Mesendoderm (in vitro differentiated cells): ENCODE results near the gene HACD1.

Source experiments
- DNase-seq: peaks from one replicate; pipeline ENCODE4 v3.0.0; 2013
- H2AK5ac ChIP-seq: 2 replicates; pipeline ENCODE4 v1.6.1; 2013; ENCODE audit warnings: low read length, inconsistent platforms
- H2BK120ac ChIP-seq: 2 replicates; pipeline ENCODE4 v1.6.1; 2013; ENCODE audit warnings: low read depth, mild to moderate bottlenecking, low read length, moderate library complexity, mixed read lengths
- H2BK15ac ChIP-seq: replicated peaks from 2 replicates; pipeline ENCODE4 v1.6.1; 2013; ENCODE audit warnings: low read depth, mild to moderate bottlenecking, moderate library complexity
- H2BK5ac ChIP-seq: 2 replicates; pipeline ENCODE4 v1.6.1; 2013; ENCODE audit warnings: low read length, inconsistent platforms
- H3K18ac ChIP-seq: 2 replicates; pipeline ENCODE4 v1.6.1; 2013; ENCODE audit warnings: mild to moderate bottlenecking, low read length, mixed read lengths
- H3K23ac ChIP-seq: one replicate; pipeline ENCODE4 v1.6.1; 2013; ENCODE audit warnings: low read length
- H3K27ac ChIP-seq: 2 replicates; pipeline ENCODE4 v1.5.1; 2013; ENCODE audit warnings: low read depth, mild to moderate bottlenecking, inconsistent platforms, low read length, moderate library complexity
- H3K27me3 ChIP-seq: 2 replicates; pipeline ENCODE4 v1.6.1; 2013; ENCODE audit warnings: low read length, control low read depth, mild to moderate bottlenecking, inconsistent platforms; ENCODE audit not compliant: insufficient read depth, poor library complexity
- H3K36me3 ChIP-seq: 2 replicates; pipeline ENCODE4 v1.6.1; 2013; ENCODE audit warnings: low read length, inconsistent platforms; ENCODE audit not compliant: control insufficient read depth, insufficient read depth
- H3K4ac ChIP-seq: one replicate; pipeline ENCODE4 v1.6.1; 2013; ENCODE audit warnings: low read depth, mild to moderate bottlenecking, low read length, moderate library complexity
- H3K4me1 ChIP-seq: 2 replicates; pipeline ENCODE4 v1.6.1; 2013; ENCODE audit warnings: low read depth, low read length, inconsistent platforms; ENCODE audit not compliant: control insufficient read depth
- H3K4me2 ChIP-seq: 2 replicates; pipeline ENCODE4 v1.6.1; 2013; ENCODE audit warnings: low read length
- H3K4me3 ChIP-seq: 2 replicates; pipeline ENCODE4 v1.5.1; 2013; ENCODE audit warnings: mild to moderate bottlenecking, low read length
- H3K56ac ChIP-seq: one replicate; pipeline ENCODE4 v1.6.1; 2013; ENCODE audit warnings: low read length
- H3K79me1 ChIP-seq: 2 replicates; pipeline ENCODE4 v1.6.1; 2013; ENCODE audit warnings: low read length, inconsistent platforms
- H3K79me2 ChIP-seq: 2 replicates; pipeline ENCODE4 v1.6.1; 2013; ENCODE audit warnings: mild to moderate bottlenecking, low read length; ENCODE audit not compliant: control insufficient read depth, insufficient read depth
- H3K9ac ChIP-seq: 2 replicates; pipeline ENCODE4 v1.6.1; 2013; ENCODE audit warnings: low read length, inconsistent platforms
- H4K5ac ChIP-seq: one replicate; pipeline ENCODE4 v1.6.1; 2013; ENCODE audit warnings: low read length
- H4K8ac ChIP-seq: one replicate; pipeline ENCODE4 v1.6.1; 2013; ENCODE audit warnings: low read depth, mild to moderate bottlenecking, control low read depth, low read length, moderate library complexity
- WGBS: extraction: QIAGEN DNeasy Blood & Tissue Kit; methylation state at CpG from one replicate; pipeline ENCODE4 v1.1.7; 2013; ENCODE audit warnings: low lambda C conversion rate, missing lambda C conversion rate; ENCODE audit not compliant: insufficient coverage; ENCODE audit errors: extremely low coverage; 5-methylcytosine and 5-hydroxymethylcytosine counted together

HACD1 gene

DNA sequence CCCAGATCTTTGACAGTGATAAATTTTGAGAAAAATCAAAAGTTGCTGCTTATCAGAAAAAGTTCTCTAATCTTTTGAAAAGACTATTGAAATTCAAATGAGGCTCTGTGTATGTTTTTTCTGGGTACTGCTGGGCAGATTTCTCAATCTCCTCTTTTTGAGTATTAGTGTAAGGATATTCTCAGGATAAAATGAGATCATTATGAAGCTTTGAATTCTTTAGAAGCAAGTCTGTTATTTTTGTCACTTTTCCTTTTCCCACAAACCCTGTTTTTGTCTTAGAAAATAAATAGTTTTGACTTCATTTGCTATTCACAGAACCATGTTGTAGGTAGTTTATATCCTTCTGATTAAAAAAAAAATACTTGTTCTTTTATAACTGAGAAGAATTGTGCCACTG lies 34.7 kb upstream of the HACD1 start:
- no peak overlapping the region for H3K18ac ChIP-seq
- no peak overlapping the region for H4K8ac ChIP-seq
- H2BK15ac ChIP-seq = no peak overlapping the region
- H3K79me2 ChIP-seq = peaks cover 65% of the 10 kb centered on the region
- no peak overlapping the region for H2BK5ac ChIP-seq
- no peak overlapping the region for H3K4me2 ChIP-seq
- peaks cover 12% of the 10 kb centered on the region for H3K79me1 ChIP-seq
- peaks cover 2% of the 10 kb centered on the region for H3K4me1 ChIP-seq
- H3K56ac ChIP-seq = no peak overlapping the region
- no peak overlapping the region for H2BK120ac ChIP-seq
- no peak overlapping the region for H3K4ac ChIP-seq
- H3K4me3 ChIP-seq = no peak overlapping the region
- H3K9ac ChIP-seq = no peak overlapping the region
- no peak for DNase-seq
- H3K23ac ChIP-seq = no peak overlapping the region
- no peak overlapping the region for H4K5ac ChIP-seq
- no peaks in the 10 kb centered on the region for H3K36me3 ChIP-seq
- no peaks in the 10 kb centered on the region for H3K27me3 ChIP-seq
- no peak overlapping the region for H2AK5ac ChIP-seq
- H3K27ac ChIP-seq = no peak overlapping the region

DNA sequence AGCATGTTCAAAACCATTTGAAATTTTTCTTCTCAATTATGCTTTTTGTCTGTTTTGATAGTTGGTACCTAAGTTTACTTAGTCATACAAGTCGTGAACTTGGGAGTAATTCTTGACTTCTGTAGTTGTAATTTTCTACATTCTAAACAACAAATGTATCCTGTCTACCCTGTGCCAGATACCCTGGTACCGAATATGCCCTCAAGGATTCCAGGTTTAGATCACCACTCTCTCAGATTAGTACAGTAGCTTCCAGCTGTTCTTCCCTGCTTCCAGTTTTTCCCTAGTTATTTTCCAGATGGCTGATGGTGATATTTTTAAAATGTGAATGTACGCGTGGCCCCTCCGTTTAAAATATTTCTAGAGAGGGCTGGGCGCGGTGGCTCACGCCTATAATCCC lies 33.2 kb upstream of the HACD1 start:
- no peak overlapping the region for H3K23ac ChIP-seq
- no peak overlapping the region for H3K4me2 ChIP-seq
- H3K9ac ChIP-seq = peak overlapping the region; percentile 24
- H3K56ac ChIP-seq = peak overlapping the region; percentile 54
- H3K27ac ChIP-seq = peak overlapping the region; percentile 62
- H3K27me3 ChIP-seq = no peaks in the 10 kb centered on the region
- H4K8ac ChIP-seq = no peak overlapping the region
- H3K4ac ChIP-seq = peak overlapping the region; percentile 2
- no peak overlapping the region for H2AK5ac ChIP-seq
- no peak overlapping the region for H4K5ac ChIP-seq
- H2BK120ac ChIP-seq = no peak overlapping the region
- H3K36me3 ChIP-seq = no peaks in the 10 kb centered on the region
- H3K4me1 ChIP-seq = peaks cover 3% of the 10 kb centered on the region
- DNase-seq = no peak
- H3K18ac ChIP-seq = peak overlapping the region; percentile 80
- H2BK15ac ChIP-seq = no peak overlapping the region
- WGBS = no CpG with 5 or more reads among the region's 8 CpGs
- peaks cover 15% of the 10 kb centered on the region for H3K79me1 ChIP-seq
- H2BK5ac ChIP-seq = no peak overlapping the region
- H3K4me3 ChIP-seq = no peak overlapping the region
- peaks cover 67% of the 10 kb centered on the region for H3K79me2 ChIP-seq

DNA sequence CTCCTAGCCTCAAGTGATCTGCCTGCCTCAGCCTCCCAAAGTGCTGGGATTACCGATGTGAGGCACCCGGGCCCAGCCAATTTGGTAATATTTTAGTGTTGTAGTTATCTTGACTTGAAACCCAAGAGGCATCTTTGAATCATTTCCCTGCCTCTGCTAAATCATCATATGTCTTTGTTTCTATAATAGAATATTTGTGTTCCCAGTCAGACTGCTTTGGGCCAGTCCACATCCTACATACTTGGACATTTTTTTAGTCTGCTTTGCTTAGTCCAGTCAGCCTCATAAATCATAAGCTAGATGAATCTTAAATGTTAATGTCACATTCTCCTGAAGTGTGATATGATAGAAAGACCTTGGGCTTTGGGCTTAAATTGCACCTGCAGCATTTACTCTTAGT lies 32.7 kb upstream of the HACD1 start:
- H3K79me1 ChIP-seq = peaks cover 13% of the 10 kb centered on the region
- H2BK15ac ChIP-seq = no peak overlapping the region
- no peak overlapping the region for H2BK5ac ChIP-seq
- no peak overlapping the region for H4K5ac ChIP-seq
- peaks cover 67% of the 10 kb centered on the region for H3K79me2 ChIP-seq
- no peak overlapping the region for H3K27ac ChIP-seq
- H2BK120ac ChIP-seq = no peak overlapping the region
- WGBS = no CpG with 5 or more reads among the region's 2 CpGs
- no peak overlapping the region for H3K18ac ChIP-seq
- H3K4me2 ChIP-seq = no peak overlapping the region
- H3K27me3 ChIP-seq = no peaks in the 10 kb centered on the region
- DNase-seq = no peak
- no peak overlapping the region for H4K8ac ChIP-seq
- peaks cover 3% of the 10 kb centered on the region for H3K4me1 ChIP-seq
- no peak overlapping the region for H3K4me3 ChIP-seq
- H3K4ac ChIP-seq = no peak overlapping the region
- no peak overlapping the region for H3K56ac ChIP-seq
- H3K23ac ChIP-seq = no peak overlapping the region
- H3K36me3 ChIP-seq = no peaks in the 10 kb centered on the region
- H3K9ac ChIP-seq = no peak overlapping the region
- H2AK5ac ChIP-seq = no peak overlapping the region

DNA sequence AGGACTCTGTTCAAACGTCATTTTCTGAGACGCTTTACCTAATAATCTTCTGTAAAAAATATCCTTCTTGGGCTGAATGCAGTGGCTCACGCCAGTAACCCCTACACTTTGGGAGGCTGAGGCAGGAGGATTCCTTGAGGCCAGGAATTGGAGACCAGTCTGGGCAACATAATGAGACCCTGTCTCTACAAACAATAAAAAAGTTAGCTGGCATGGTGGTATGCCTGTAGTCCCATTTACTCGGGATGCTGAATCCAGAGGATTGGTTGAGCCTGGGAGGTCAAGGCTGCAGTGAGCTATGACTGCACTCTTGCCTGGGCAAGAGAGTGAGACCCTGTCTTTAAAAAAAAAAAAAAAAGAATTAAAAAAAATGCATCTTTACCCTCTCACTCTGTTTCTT lies 31.9 kb upstream of the HACD1 start:
- Histone ChIP-seq H4K5ac (no peak overlapping the region), H3K9ac (no peak overlapping the region), H3K36me3 (no peaks in the 10 kb centered on the region), H3K27me3 (no peaks in the 10 kb centered on the region), H3K4me2 (no peak overlapping the region), H4K8ac (no peak overlapping the region), H2BK120ac (no peak overlapping the region), H2AK5ac (no peak overlapping the region), H3K56ac (no peak overlapping the region), H3K23ac (no peak overlapping the region), H3K27ac (no peak overlapping the region), H3K79me2 (peaks cover 73% of the 10 kb centered on the region), H3K4me1 (peaks cover 3% of the 10 kb centered on the region), H3K18ac (no peak overlapping the region), H3K4me3 (no peak overlapping the region), H3K79me1 (peaks cover 16% of the 10 kb centered on the region), H2BK15ac (no peak overlapping the region), H2BK5ac (no peak overlapping the region), H3K4ac (no peak overlapping the region)
- no peak for DNase-seq
- WGBS = no CpG with 5 or more reads among the region's 4 CpGs

DNA sequence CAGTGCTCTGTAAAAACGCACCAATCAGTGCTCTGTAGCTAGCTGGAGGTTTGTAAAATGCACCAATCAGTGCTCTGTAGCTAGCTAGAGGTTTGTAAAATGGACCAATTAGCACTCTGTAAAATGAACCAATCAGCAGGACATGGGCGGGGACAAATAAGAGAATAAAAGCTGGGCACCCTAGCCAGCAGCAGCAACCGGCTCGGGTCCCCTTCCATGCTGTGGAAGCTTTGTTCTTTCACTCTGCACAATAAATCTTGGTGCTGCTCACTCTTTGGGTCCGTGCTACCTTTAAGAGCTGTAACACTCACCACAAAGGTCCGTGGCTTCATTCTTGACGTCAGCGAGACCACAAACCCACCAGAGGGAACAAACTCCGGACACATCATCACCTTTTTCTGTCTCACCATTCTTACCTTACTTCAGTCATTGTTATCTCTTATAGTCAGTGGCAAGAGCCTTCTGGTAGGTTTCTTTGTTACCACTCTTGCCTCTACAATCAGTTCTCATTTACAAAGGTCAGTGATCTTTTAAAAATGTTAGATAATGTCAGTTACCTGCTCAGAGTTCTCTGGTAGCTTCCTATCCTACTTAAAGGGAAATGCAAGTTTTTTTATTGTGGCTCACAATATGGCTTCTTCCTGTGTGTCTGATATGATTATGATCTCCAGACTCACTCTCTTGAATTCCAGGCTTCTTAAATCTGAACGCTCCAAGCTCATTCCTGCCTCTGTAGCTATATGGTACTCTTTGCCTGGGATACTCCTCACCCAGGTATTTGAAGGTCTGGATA lies 31.3 kb upstream of the HACD1 start:
- Histone ChIP-seq H3K36me3 (no peaks in the 10 kb centered on the region), H3K27ac (no peak overlapping the region)

DNA sequence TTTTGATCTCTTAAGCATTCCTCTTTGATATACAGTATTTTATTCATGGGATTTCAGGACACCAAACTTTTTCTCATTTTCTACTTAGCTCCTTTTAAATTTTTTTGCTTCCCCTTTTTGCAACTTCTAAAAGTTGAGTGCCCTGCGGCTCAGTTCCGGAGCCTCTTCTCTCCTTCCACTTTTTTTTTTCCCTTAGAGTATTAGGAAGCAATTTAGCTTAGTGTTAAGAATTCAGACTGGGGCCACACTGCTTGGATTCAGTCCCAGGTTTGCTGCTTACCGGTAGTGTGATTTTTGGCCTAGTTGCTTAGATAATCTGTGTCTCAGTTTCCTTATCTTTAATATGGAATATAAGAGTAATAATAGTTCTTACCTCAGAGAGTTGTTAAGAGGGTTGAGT lies 30.2 kb upstream of the HACD1 start:
- Histone ChIP-seq H3K27me3 (no peaks in the 10 kb centered on the region), H2BK120ac (no peak overlapping the region), H4K8ac (no peak overlapping the region), H2AK5ac (no peak overlapping the region), H3K36me3 (no peaks in the 10 kb centered on the region), H2BK15ac (no peak overlapping the region), H3K79me1 (peaks cover 12% of the 10 kb centered on the region), H3K79me2 (peaks cover 64% of the 10 kb centered on the region), H3K56ac (no peak overlapping the region), H2BK5ac (no peak overlapping the region), H3K4ac (no peak overlapping the region), H3K23ac (no peak overlapping the region), H3K18ac (no peak overlapping the region), H4K5ac (no peak overlapping the region), H3K4me1 (peaks cover 3% of the 10 kb centered on the region), H3K4me3 (no peak overlapping the region), H3K9ac (no peak overlapping the region), H3K27ac (no peak overlapping the region), H3K4me2 (no peak overlapping the region)
- WGBS = no CpG with 5 or more reads among the region's 3 CpGs
- no peak for DNase-seq

More for the DNA sequence above, 31.3 kb upstream of the HACD1 start:
- H4K5ac ChIP-seq = no peak overlapping the region
- no peak overlapping the region for H3K9ac ChIP-seq
- no peaks in the 10 kb centered on the region for H3K27me3 ChIP-seq
- no peak overlapping the region for H2BK120ac ChIP-seq
- H2AK5ac ChIP-seq = no peak overlapping the region
- peaks cover 69% of the 10 kb centered on the region for H3K79me2 ChIP-seq
- H3K56ac ChIP-seq = no peak overlapping the region
- no peak overlapping the region for H3K4me3 ChIP-seq
- no peak overlapping the region for H2BK5ac ChIP-seq
- peaks cover 14% of the 10 kb centered on the region for H3K79me1 ChIP-seq
- no peak overlapping the region for H2BK15ac ChIP-seq
- no peak overlapping the region for H3K4ac ChIP-seq
- H3K18ac ChIP-seq = no peak overlapping the region
- no peak overlapping the region for H4K8ac ChIP-seq
- no peak overlapping the region for H3K23ac ChIP-seq
- H3K4me1 ChIP-seq = peaks cover 3% of the 10 kb centered on the region
- H3K4me2 ChIP-seq = no peak overlapping the region
- DNase-seq = no peak
- WGBS = no CpG with 5 or more reads among the region's 10 CpGs
